NB4 (cell line): ENCODE measurements around the gene PDHX.

Source experiments
- POLR2A ChIP-seq: IDR thresholded peaks from 2 replicates; pipeline ENCODE4 v1.6.1; 2011; ENCODE audit warnings: mild to moderate bottlenecking; ENCODE audit not compliant: insufficient read length; ENCODE audit errors: extremely low read depth
- TF ChIP-seq, protein P1 (sequence below): IDR thresholded peaks from one replicate; pipeline ENCODE4 v1.5.1; 2012; ENCODE audit warnings: low read depth, low read length

GRCh38 chr11:34987617-34988016, 71.2 kb downstream of the PDHX start:
- TF ChIP-seq, protein P1, sequence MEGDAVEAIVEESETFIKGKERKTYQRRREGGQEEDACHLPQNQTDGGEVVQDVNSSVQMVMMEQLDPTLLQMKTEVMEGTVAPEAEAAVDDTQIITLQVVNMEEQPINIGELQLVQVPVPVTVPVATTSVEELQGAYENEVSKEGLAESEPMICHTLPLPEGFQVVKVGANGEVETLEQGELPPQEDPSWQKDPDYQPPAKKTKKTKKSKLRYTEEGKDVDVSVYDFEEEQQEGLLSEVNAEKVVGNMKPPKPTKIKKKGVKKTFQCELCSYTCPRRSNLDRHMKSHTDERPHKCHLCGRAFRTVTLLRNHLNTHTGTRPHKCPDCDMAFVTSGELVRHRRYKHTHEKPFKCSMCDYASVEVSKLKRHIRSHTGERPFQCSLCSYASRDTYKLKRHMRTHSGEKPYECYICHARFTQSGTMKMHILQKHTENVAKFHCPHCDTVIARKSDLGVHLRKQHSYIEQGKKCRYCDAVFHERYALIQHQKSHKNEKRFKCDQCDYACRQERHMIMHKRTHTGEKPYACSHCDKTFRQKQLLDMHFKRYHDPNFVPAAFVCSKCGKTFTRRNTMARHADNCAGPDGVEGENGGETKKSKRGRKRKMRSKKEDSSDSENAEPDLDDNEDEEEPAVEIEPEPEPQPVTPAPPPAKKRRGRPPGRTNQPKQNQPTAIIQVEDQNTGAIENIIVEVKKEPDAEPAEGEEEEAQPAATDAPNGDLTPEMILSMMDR: no peak
- TF ChIP-seq POLR2A: no peak
